CD4-positive, alpha-beta T cell treated with Interleukin-6 for 4 hours (primary cell): ENCODE measurements around the gene KRTAP10-6.
"Not testable (repeated sequence)": the region's sequence is repeated elsewhere in the genome, so short reads cannot be mapped to it uniquely, and the experiment has no call there.

Experiments
- DNase-seq: peaks from one replicate; pipeline ENCODE4 v3.0.0-alpha.2; 2020; ENCODE audit warnings: mixed read lengths

Gene KRTAP10-6

GRCh38 chr21:44575307-44576024 lies 16.8 kb downstream of the KRTAP10-6 start:
- no peak for DNase-seq

GRCh38 chr21:44574457-44575306 lies 17.6 kb downstream of the KRTAP10-6 start:
- DNase-seq = no peak

DNA sequence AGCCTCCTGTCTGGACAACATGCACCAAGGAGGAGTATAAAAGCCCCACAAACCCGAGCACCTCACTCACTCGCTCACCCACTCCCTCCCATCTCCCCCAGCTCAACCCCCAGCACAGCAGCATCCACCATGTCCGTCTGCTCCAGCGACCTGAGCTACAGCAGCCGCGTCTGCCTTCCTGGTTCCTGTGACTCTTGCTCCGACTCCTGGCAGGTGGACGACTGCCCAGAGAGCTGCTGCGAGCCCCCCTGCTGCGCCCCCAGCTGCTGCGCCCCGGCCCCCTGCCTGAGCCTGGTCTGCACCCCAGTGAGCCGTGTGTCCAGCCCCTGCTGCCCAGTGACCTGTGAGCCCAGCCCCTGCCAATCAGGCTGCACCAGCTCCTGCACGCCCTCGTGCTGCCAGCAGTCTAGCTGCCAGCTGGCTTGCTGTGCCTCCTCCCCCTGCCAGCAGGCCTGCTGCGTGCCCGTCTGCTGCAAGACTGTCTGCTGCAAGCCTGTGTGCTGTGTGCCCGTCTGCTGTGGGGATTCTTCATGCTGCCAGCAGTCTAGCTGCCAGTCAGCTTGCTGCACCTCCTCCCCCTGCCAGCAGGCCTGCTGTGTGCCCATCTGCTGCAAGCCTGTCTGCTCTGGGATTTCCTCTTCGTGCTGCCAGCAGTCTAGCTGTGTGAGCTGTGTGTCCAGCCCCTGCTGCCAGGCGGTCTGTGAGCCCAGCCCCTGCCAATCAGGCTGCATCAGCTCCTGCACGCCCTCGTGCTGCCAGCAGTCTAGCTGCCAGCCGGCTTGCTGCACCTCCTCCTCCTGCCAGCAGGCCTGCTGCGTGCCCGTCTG lies 18.5 kb downstream of the KRTAP10-6 start, which contains the start of gene KRTAP10-4:
TSS of gene KRTAP10-4 (plus strand) at position 100 of the 827 bp plus-strand sequence. CDS start at position 130, 30 bp downstream.
- not testable (repeated sequence) for DNase-seq

- no peak for DNase-seq
Observed at GRCh38 chr21:44572959-44573583, 19.2 kb downstream of the KRTAP10-6 start.

- no peak for DNase-seq
Observed at GRCh38 chr21:44571844-44572782, 20.2 kb downstream of the KRTAP10-6 start.

GRCh38 chr21:44571296-44571695 lies 21.0 kb downstream of the KRTAP10-6 start:
- no peak for DNase-seq

- no peak for DNase-seq
Observed at GRCh38 chr21:44569861-44570517, 22.3 kb downstream of the KRTAP10-6 start.

GRCh38 chr21:44568667-44569556 lies 23.4 kb downstream of the KRTAP10-6 start:
- no peak for DNase-seq

DNA sequence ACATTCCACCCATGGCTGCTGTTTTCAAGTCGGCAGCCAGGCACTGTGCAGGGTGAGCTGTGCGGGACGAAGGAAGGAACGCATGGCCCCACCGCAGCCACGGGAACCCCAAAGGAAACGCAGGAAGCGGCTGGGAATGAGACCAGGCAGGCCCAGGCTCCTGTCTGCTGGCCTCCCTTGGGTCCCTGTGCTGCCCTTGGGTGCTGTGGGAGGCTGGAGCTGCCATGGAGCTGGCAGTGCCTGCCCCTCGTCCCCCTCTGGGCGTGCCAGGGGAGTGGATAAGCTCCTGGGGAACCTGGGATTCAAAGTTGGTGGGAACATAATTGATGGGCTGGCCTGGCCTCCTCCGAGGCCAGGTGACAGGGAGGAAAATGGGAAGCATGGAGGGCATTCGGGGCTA lies 24.0 kb downstream of the KRTAP10-6 start:
- DNase-seq = no peak

DNA sequence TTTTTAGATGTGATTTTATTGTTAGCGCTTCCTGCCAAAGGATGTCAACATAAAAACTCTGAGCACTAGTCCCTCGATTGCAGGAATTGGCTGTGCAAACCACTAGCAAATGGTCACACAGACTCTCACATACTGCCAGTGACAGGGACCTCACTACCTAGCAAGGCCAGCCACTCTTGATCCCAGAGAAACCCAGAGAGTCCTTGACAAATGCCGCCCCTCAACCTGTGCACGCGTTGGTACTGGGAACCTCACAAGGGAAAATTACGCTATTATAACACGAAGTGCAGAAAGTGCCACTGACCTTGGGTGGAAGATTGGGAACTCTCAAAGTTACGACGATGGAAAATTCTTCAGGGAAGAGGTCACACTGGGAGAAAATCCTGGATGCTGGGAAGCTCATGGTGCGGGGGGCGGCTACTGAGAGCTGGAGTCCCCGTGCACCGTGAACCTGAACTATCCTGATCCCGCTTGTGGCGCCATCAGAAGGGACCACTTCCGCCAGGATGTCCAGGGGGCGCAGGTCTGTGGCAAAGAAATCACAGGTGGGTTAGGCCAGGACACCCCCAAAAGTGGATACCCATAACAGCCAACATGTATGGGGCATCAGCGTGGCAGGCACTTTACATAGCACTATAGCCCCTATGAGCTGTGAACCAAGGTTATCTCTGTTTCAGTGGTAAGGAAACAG lies 24.7 kb downstream of the KRTAP10-6 start:
- no peak for DNase-seq

GRCh38 chr21:44566403-44566802 lies 25.9 kb downstream of the KRTAP10-6 start:
- DNase-seq = no peak

DNA sequence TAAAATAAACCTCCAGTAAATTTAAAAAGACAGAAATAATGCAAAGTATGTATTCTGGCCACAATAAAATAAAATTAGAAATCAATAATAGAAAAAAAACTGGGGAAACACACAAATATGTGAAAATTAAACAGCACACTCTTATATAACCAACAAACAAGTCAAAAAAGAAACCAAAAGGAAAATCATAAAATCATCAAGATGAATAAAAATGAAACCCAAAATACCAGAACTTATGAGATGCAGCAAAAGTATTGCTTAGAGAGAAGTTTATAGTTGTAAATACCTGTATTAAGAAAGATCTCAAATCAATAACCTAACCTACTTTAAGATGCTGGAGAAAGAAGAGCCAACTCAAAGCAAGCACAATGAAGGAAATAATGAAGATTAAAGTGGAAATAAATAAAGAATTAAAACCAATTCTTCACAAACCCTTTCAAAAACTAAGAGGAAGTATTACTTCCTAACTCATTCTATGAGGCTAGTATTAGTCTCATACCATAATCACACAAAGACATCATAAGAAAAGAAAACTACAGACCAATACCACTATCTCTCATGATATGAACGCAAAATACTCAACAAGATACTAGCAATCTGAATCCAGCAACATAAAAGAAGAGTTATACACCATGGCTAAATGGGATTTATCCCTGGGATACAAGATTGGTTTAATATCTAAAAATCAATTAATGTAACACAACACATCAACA lies 27.3 kb downstream of the KRTAP10-6 start:
- DNase-seq = no peak

GRCh38 chr21:44564099-44564498 lies 28.2 kb downstream of the KRTAP10-6 start:
- DNase-seq = no peak

DNA sequence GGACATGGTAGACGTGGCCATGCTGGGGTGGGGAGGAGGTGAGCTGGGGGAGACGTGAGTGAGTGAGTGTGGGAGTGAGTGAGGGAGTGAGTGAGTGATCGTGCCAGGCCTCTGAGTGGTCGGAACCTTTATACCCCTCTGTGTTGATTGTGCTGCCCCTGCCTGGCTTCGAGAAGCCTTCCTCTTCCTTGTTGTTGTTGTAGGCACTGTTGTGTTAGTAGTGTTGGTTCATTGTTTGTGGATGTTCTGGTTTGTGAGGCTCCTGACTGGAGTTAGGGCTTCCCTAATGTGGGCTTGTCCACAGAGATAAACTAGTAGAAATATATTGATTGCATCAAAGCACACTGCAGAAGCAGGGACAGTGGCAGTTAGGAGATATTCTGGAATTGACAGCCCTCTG lies 33.6 kb downstream of the KRTAP10-6 start, which contains the start of gene KRTAP10-3:
TSS of gene KRTAP10-3 (minus strand) at position 101 of the 400 bp plus-strand sequence. CDS start at position 21, 80 bp downstream.
- DNase-seq = no peak

- DNase-seq = not testable (repeated sequence)
Observed at GRCh38 chr21:44558329-44558675, 34.0 kb downstream of the KRTAP10-6 start.

GRCh38 chr21:44557491-44558328 lies 34.6 kb downstream of the KRTAP10-6 start:
- no peak for DNase-seq

GRCh38 chr21:44556879-44557278 lies 35.4 kb downstream of the KRTAP10-6 start:
- no peak for DNase-seq
